GM12891 (cell line): ENCODE results near the gene PLCG2.
A peak's percentile ranks its signal among the peaks of the same experiment; 100 is the strongest.

Experiments
- DNase-seq: peaks from one replicate; pipeline ENCODE4 v3.0.0; 2011; ENCODE audit warnings: low spot score; ENCODE audit not compliant: insufficient read length
- FAIRE-seq: peaks from 2 replicates; lab custom pipeline; 2011; peaks lifted over from hg19 to GRCh38; lab: Jason Lieb, UNC
- PAX5 ChIP-seq: IDR thresholded peaks from 2 replicates; pipeline ENCODE4 v1.6.1; 2011; ENCODE audit warnings: low read length, moderate library complexity, mild to moderate bottlenecking; ENCODE audit not compliant: insufficient read depth, severe bottlenecking
- POLR2A ChIP-seq: IDR thresholded peaks from 2 replicates; pipeline ENCODE4 v1.6.1; 2011; ENCODE audit warnings: low read depth, low read length, control low read depth
- POLR2AphosphoS5 ChIP-seq: IDR thresholded peaks from 2 replicates; pipeline ENCODE4 v1.6.1; 2011; ENCODE audit warnings: low read depth, low read length, control low read depth
- POU2F2 ChIP-seq: IDR thresholded peaks from 2 replicates; pipeline ENCODE4 v1.6.1; 2011; ENCODE audit warnings: low read depth, mild to moderate bottlenecking, control low read depth, low read length, moderate library complexity
- SPI1 ChIP-seq: IDR thresholded peaks from 2 replicates; pipeline ENCODE4 v1.6.1; 2011; ENCODE audit warnings: low read depth, low read length, control low read depth
- TAF1 ChIP-seq: IDR thresholded peaks from 2 replicates; pipeline ENCODE4 v1.6.1; 2011; ENCODE audit warnings: low read depth, low read length, control low read depth

The PLCG2 gene

DNA sequence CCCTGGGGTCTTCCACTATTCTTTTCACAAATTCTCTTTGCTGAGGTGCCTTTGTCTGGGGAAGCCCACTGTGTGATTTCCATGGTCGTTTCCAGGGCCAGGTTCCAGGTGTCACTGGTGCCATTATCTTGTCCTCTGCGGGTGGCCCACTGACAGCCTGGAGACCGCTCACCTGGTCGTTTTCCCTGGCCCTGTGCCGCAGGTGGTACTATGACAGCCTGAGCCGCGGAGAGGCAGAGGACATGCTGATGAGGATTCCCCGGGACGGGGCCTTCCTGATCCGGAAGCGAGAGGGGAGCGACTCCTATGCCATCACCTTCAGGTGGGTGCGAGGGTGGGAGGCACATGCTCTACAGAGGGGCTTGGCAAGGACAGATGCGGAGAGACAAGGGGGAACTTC, 133.3 kb downstream of the PLCG2 start:
- FAIRE-seq = no peak
- TF ChIP-seq POU2F2 (no peak), PAX5 (no peak), POLR2A (no peak; the same call in 1 of the 2 replicates), SPI1 (no peak), POLR2AphosphoS5 (no peak)

DNA sequence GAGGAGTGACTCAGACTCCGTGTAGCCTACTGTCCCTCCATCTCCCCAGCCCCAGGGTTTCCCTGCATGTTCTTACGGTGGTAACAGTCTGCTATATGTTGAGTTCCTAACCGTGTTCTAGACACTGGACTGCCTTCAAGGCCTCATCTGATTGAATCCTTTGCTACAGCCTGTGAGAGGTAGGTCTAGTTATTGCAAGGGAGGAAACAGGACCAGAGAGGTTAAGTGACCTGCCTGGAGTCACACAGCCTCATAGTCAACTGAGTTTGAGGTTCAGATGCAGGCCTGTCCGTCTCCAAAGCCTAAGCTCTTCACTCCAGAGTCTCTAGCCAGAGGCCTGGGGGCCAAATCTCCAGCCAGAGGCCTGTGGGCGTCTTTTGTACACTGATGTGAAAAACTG, 134.1 kb downstream of the PLCG2 start:
- DNase-seq (no peak), FAIRE-seq (no peak)
- TF ChIP-seq SPI1 = no peak
- TF ChIP-seq PAX5 = no peak
- TF ChIP-seq POLR2A = no peak
- TF ChIP-seq POLR2AphosphoS5 = no peak
- no peak for TF ChIP-seq TAF1
- no peak for TF ChIP-seq POU2F2

More for the DNA sequence above, 133.3 kb downstream of the PLCG2 start:
- DNase-seq = no peak

DNA sequence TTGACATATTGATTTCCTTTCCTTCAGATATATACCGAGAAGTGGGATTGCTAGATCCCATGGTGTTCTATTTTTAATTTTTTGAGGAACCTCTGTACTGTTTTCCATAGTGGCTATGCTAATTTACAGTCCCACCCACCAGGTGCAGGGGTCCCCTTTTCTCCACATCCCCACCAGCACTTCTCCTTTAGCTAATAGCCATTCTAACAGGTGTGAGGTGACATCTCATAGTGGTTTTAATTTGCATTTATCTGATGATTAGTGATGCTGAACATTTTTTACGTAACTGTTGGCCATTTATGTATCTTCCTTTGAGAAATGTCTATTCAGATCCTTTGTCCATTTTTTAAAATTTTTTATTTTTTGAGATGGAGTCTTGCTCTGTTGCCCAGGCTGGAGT, 138.3 kb downstream of the PLCG2 start:
- FAIRE-seq (no peak), DNase-seq (no peak)
- TF ChIP-seq POLR2A = no peak
- TF ChIP-seq SPI1 = no peak
- no peak for TF ChIP-seq TAF1
- no peak for TF ChIP-seq POLR2AphosphoS5
- no peak for TF ChIP-seq PAX5
- TF ChIP-seq POU2F2 = no peak

DNA sequence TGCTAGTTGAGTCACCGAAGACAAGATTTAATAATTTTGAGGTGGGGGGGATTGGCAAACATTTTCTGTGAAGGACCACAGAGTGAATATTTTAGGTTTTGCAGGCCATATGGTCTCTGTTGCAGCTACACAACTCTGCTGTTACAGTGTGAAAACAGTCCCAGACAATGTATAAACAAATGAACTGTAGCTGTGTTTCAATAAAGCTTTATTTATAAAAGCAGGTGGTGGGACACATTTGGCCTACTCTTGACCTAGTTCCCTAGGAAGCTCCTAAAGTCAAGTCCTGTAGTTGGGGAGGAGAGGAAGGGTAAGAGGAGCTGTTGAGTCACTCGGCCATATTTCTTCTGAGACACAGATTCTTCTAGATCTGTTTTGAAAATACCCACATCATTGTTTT, 139.8 kb downstream of the PLCG2 start:
- FAIRE-seq (no peak), DNase-seq (no peak)
- TF ChIP-seq POLR2A (no peak), POLR2AphosphoS5 (no peak), TAF1 (no peak), SPI1 (no peak), PAX5 (no peak), POU2F2 (no peak)

DNA sequence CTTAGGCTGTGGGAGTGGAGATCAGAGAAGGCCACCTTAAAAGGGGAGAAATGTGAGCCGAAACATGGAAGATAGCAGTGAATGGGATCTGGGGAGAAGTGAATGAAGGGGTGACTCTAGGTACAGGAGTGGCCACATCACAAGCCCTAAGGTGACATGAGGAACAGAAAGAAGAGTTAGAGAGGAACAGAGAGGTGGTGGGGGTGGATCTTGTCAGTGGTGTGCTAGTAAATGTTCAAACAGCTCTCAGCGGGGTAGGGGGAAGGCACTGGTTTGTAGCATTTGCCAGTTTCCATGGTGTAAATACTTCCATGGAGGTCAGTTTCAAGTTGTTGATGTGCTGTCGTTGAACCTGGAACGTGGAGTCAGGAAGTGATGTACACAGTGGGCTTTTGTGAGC, 141.4 kb downstream of the PLCG2 start:
- no peak for DNase-seq
- TF ChIP-seq POLR2A (no peak), TAF1 (no peak), SPI1 (peak; percentile 28; the same call in 1 of the 2 replicates), POU2F2 (no peak)
- FAIRE-seq = peak; percentile 41

DNA sequence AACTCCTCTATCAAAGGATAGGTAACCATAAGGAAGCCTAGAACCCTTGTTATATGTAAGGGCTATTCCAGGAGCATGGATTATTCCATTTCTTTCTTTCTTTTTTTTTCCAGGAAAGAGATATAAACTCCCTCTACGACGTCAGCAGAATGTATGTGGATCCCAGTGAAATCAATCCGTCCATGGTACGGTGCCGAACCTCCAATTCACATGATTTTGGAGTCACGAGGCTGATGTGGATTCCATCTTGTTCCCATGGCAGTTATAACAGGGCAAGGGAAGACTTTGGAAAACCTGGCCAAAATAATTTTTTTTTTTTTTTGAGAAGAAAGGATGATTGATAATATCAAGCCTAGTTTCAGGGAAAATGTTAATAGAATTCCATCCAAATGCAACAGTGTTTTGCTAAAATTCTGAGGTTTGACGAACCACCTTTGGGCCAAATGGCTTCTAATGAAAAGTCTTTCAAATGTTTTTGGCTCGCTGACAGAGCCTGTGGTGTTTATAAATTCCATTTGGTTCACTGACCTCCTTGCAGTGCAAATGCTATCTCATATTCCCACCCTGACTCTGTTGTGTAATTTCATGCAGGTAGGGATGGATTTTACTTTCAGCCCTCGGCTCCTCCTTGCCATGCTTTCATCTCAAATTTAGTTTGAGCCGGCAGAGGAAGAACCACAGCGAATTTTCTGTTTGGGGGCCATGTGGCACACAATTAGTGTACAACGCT, 142.2 kb downstream of the PLCG2 start:
- FAIRE-seq (no peak), DNase-seq (no peak)
- TF ChIP-seq SPI1 (no peak), PAX5 (no peak), TAF1 (no peak), POU2F2 (no peak), POLR2AphosphoS5 (no peak), POLR2A (no peak)

DNA sequence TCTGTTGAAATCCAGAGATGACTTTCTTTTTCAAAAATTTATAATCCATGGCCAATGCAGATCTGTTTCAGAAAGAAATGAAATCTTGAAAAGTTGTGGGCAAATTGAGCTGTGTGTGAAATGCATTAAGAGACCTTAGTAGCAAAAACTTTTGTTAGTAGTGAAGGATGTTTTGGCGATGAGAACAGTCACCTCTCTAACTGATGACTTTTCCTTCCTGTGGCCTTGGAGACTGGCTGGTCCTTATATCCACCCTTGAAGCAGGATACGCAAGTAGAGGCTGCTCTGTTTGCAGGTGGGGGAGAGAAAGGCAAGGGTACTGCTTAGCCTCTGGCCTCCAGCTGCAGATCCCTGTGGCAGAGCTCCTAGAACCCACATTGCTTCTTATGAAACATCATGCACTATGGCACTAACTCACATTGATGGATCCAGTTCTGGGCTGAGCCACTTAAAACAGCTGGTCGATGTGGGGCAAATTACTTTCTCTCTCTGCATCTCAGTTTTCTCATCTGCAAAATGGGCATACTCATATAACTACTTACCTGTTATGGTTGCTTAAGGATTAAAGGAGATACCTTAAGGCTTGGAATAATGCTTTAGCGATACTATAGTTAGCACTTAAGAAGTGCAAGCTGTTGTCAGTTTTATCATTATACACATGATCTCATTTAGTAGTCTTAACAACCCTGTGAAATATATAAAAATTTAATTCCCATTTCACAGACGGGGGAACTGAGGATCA, 142.9 kb downstream of the PLCG2 start:
- no peak for FAIRE-seq
- DNase-seq = no peak
- TF ChIP-seq POLR2AphosphoS5 = no peak
- no peak for TF ChIP-seq POLR2A
- no peak for TF ChIP-seq TAF1
- TF ChIP-seq POU2F2 = no peak
- no peak for TF ChIP-seq SPI1
- no peak for TF ChIP-seq PAX5

DNA sequence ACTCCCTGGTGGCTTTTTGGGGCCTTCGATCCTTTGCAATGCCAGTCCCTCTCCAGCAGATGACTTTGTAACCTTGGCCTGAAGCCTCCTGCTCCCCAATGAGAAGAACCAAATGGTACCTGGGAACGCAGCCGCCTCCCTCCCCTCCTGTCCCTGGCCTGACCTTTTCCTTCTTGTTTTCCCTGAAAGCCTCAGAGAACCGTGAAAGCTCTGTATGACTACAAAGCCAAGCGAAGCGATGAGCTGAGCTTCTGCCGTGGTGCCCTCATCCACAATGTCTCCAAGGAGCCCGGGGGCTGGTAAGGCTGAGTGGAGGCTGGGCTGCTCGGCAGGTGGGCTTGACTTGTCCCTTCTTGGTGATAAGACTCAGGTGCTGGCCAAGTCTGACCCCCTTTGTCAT, 144.2 kb downstream of the PLCG2 start:
- TF ChIP-seq TAF1 (no peak), POLR2AphosphoS5 (no peak), POLR2A (no peak; the same call in 1 of the 2 replicates), POU2F2 (0 out of 2 replicates have a peak, but pooled peaks have one; percentile 7), SPI1 (no peak), PAX5 (no peak)
- no peak for FAIRE-seq
- no peak for DNase-seq

DNA sequence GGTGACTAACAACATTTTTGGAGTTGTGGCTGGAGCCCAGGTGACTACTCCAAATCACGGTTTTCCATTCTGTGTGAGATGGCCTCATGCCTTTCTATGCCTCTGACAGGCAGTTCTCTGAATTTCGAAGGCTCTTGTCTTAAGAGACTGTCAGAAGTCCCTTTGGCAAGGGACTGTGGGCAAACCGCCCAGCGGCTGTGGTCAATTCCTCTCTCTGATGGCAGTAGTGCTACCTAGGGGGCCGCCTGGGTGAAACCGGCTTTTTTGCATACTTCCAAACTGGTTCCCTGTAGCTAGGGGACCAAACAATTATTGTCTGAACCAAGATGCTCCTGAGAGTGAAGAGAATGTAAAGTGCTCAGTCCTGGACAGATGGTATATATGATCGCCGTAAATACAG, 145.9 kb downstream of the PLCG2 start:
- no peak for FAIRE-seq

DNA sequence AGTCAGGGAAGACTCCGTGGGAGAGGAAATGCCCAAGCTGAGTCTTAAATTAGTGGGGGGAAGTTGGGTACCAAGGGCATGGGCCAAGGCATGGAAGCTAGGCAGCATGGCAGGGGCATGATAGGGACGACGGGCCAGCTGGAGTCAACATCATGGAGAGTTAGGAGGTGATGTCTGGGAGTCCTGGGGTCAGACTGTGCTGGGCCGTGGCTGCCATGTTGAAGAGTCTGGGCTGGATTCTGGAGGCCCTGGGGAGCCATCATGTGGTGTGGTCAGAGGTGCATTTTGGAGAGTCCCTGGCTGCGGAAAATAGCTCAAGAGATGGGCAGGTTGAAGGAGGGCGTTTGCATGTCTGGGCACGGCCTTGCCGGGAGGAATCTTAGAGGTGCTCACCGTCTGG, 146.9 kb downstream of the PLCG2 start:
- DNase-seq = no peak
- TF ChIP-seq POLR2A = peak; percentile 54; the same call in 1 of the 2 replicates
- no peak for TF ChIP-seq PAX5
- no peak for TF ChIP-seq TAF1
- no peak for TF ChIP-seq SPI1
- peak; percentile 79 for TF ChIP-seq POLR2AphosphoS5
- no peak for TF ChIP-seq POU2F2
- no peak for FAIRE-seq

More for the DNA sequence above, 145.9 kb downstream of the PLCG2 start:
- no peak for DNase-seq
- no peak for TF ChIP-seq PAX5
